ENCODE measurements around the gene CWC27. TPM values are rescaled to one million over a fixed set of nuclear protein-coding genes. Genes with fewer than 3 reads are reported as not detected.
A peak's percentile ranks its signal among the peaks of the same experiment; 100 is the strongest.

CWC27 gene
- total and polyA plus RNA-seq, 9 of the 15 experiments (the other 6 are each of a cell fraction or from before 2014, with no cell fraction given) = 19.7 to 49.3 (median 38.3) TPM

GRCh38 chr5:64768358-64769312 lies at the start of gene CWC27, which contains the start of gene SREK1IP1 (continued):
- TF ChIP-seq ILF3 (IDR thresholded peaks at IDR 0.05; ENCODE audit: borderline replicate concordance) (no peak), PYGO2 (tag; IDR thresholded peaks at IDR 0.05) (no peak), GATAD2A (IDR thresholded peaks at IDR 0.05) (no peak), ZNF785 (CRISPR knock-in tag; IDR thresholded peaks at IDR 0.05) (no peak), MBD2 (IDR thresholded peaks at IDR 0.05; ENCODE audit: borderline replicate concordance, low read depth) (peak; percentile 93), CUX1 (CRISPR knock-in tag; IDR thresholded peaks at IDR 0.05) (no peak), CREB3 (tag; conservative IDR thresholded peaks at IDR 0.05; ENCODE audit: low read depth) (no peak; the same call in 1 of the 2 replicates), ZNF165 (CRISPR knock-in tag; IDR thresholded peaks at IDR 0.05; ENCODE audit: borderline replicate concordance) (no peak), MCM2 (IDR thresholded peaks at IDR 0.05; ENCODE audit: low read depth) (no peak), SMARCB1 (IDR thresholded peaks at IDR 0.05; ENCODE audit: insufficient read length, low read depth) (no peak), NFIC (IDR thresholded peaks at IDR 0.05) (peak; percentile 25), CXXC5 (CRISPR knock-in tag; IDR thresholded peaks at IDR 0.05) (peak; percentile 66), MXD1 (CRISPR knock-in tag; IDR thresholded peaks at IDR 0.05; ENCODE audit: borderline replicate concordance, poor library complexity, severe bottlenecking) (no peak), NCOR1 (IDR thresholded peaks at IDR 0.05) (0 out of 2 replicates have a peak, but pooled peaks have one; percentile 15), GABPB1 (CRISPR knock-in tag; IDR thresholded peaks at IDR 0.05) (peak; percentile 95), MNT (conservative IDR thresholded peaks at IDR 0.05) (peak; percentile 76 to 83), ESRRB (CRISPR knock-in tag; IDR thresholded peaks at IDR 0.05; ENCODE audit: borderline replicate concordance) (no peak), ZNF324 (CRISPR knock-in tag; IDR thresholded peaks at IDR 0.05) (no peak), ADNP (tag; IDR thresholded peaks at IDR 0.05) (no peak)

All from K562 (cell line).